NCI-H2029 treated with DMSO at 0.1 percent for 48 hours (cell line): ENCODE measurements around the gene UGT1A8.

Experiments
- DNase-seq: peaks from one replicate; lab custom pipeline; 2025; lab: John Stamatoyannopoulos, UW

UGT1A8 gene

DNA sequence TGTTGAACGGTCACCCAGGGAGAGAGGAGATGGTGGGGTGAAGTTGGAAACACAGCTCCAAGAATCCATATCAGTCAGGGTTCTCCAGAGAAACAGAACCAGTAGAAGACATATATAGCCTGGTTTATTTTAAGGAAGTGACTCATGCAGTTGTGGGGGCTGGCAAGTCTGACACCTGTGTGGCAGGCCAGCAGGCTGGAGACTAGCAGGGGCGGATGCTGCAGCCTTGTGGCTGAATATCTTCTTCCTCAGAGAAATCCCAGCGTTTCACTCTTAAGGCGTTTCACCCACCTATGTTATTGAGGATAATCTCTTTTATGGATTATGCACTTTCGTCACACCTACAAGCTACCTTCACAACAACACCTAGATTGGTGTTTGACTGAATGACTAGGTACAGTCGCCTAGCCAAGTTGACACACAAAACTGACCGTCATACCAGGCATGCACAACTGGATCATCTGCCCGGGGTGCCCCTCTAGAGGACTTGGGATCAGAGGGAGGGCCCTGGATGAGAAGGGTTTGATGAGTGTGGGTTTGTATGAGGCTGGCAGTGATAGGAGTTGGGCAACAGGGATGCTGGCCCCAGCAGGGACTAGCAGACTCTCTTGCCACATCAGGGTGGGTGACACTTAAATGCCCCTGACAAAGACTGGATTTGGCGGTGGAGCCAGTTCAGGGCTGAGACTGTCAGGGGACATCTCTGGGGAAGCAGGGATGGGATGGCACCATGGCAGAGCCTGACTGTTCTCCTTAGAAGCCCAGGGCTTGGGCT, 184.1 kb downstream of the UGT1A8 start:
- DNase-seq: no peak

DNA sequence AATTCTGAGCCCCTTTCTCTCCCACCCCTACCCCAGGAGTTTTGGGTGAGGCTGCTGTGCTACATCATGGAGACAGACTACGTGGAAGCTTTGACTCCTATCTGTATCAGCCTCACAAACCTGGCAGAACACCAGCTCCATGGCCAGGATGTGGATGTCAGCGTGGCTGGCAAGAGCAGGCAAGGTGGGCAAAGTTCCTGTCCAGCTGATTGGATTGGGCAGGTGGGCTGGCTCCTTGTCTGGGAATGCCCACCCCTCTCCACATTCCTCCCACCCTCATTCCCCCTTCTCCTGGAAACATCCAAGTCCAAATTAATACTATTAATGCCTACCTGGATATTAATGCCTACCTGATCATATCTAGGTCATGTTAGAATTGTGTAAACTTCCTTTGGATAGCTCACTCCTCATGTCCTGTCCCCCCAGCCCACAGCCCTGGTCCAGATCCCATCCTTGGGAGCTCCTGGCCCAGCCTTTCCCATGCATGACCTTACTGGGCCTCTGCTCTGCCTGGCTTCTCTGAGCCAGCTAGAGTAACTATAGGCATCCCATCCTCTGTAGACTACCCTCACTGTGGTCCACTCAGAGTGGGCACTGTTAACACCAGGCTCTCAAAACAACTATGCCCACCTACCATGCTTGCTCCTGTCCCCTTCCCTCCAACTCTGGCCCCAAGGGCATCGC, 184.8 kb downstream of the UGT1A8 start:
- DNase-seq: no peak

DNA sequence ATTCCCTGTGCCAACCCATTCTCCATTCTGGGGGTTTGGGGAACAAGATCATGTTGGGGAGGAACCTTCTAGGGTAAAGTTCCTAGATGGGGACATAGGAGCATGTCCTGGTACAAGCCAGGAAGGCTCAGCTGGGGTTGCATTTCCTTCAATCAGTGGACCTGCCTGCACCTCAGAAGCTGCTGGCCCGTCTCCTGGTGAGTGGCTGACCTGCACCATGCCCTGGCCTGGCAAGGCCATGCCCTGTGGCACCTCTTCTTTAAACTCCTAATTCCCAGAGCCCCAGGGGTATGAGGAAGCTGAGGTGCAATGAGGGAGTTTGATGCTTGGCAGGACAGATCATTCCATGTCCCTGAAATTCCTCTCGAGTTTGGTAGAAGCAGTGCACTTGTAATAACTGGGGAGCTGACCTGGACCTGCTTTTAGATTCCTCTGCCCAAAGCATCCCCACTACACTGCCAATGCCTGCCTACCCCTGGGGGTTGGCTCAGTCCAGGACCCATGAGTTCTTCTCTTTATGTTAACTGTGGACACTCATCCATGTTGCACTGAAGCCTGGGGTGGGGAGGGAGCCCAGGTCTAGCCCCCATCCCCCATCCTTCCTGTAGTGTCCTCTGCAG, 186.0 kb downstream of the UGT1A8 start:
- no peak for DNase-seq

DNA sequence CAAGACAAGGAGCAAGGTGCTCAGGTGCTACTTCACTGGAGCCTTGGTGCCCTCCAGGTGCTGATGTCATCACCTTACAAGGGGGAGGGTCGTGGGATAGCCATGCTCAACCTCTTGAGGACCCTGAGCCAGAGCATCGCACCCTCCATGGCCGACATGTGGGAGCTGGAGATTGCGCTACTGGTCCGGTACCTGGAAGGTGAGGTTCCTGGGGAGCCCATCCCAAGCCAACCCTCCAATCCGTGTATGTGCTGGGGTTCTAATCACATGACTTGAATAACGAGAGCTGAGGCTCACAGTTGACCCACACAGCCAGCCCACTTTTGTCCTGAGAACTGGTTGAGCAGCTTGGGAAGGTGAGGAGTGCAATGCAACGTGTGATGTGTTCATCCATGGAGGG, 186.6 kb downstream of the UGT1A8 start:
- no peak for DNase-seq

DNA sequence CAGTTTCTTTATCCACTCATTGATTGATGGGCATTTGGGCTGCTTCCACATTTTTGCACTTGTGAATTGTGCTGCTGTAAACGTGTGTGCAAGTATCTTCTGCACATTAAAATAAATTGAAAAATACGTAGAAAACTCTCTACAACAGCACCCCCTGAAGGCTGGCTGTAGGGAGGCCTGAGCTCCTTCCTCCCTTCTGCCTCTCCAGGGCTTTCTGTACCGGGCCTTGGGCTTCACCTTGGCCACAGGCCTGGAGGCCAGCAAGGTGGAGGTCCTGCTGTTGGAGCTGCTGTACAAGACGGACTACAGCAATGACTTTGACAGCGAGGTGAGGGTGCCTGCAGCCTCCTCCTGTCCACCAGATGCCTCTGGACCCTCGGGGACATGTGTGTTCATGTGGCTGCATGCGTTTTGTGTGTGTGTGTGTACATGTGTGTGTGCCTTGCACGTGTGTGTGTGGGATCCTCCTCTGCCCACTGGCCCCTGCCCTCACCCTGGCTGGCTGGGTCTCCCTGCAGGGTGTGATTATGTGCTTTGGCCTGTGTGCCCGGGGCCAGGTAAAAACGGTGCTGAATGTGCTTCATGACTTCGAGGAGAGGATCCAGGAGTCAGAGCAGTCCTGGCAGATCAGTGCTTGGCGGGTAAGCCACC, 189.9 kb downstream of the UGT1A8 start:
- no peak for DNase-seq

DNA sequence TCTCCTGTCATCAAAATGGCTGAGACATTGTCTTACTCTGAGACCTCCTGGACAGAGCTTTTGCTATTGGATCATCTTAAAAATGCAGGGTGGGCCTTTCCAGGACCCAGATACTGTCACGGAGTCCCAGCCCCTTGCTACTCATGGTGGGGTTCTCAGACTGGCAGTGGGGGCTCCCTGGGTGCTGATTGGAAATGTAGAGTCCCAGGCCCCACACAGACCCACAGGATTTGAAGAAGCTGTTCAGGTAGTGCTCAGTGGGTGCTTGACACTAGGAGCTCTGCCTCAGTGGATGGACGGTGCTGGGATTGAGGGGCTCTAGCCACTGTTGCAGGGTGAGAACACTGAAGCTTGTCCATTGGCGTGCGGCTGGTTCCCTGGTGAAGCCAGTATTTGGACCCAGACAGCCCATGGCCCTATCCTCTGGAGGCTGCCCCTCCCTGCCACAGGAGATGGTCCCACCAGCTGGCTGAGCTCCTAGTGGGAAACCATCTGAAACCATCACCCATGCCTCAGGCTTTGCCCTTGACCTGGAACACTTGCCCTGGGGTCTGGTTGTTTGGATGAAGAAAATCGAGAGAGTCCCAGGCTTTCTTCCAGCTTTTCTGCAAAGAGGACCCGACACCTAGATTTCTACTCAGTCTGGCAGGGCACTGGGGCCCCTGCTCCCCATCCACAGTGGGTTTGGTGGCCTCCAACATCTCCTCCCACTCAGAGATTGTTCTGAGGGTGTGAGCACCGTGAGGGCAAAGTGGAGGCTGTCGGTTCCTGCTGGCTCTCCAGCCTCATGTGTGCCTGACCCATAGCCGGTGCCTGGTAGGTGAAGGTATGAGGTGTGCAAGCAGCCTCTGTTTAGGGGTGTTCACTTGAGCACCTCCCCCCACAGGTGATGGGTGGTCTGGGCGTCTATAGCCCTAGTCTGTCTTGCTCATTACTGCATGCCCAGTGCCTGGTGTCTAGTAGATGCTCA, 190.8 kb downstream of the UGT1A8 start:
- DNase-seq: no peak

DNA sequence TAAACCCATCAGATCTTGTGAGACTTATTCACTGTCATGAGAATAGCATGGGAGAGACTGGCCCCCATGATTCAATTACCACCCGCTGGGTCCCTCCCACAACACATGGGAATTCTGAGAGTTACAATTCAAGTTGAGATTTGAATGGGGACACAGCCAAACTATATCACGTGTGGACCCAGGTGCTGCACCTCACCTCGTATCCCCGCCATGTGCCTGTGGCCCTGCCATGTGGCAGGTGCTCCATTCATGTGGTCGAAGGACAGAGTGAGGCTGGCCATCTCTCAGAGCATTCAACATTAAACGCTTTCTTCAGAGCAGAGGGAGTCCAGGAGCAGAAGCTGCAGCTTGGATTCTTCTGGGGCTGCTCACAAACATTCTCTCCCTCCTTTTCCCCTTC, 193.0 kb downstream of the UGT1A8 start:
- no peak for DNase-seq

DNA sequence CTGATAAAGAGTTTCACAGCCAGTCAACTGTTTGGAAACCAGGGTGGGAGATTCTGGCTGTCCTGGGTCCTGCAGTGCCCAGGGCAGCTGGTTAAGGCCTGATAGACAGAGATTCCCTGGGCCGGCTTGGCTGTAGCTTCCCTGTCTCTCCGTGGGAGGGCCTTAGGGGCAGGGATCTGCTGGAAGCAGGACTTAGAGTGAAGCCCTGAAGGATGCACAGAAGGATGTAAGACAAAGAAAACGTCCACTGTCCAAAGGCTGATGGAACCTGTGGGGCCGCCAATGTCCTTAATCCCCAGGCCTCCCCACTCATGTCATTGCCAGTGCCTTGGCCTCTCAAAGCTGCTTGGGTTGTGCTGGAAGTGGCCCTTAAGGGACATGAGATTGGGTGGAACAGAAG, 193.7 kb downstream of the UGT1A8 start:
- DNase-seq: no peak

DNA sequence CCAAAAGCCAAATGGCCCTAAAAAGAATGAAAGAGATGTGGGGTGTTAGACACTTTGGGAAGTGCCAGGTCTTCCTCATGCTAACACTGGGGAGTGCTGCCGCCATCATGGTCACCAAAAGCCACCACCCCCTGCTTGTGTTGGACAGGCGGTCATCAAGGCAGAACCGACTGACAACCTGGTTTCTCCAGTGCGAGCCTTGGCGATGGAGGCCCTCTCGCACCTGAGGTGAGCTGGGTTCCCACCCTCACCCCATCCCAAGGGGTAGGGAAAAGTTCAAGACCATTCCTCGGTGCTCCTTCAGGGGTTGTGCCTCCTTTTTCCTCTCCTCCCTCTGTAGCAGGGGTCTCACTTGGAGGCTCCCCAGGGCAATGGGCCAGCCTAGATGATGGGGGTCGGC, 194.3 kb downstream of the UGT1A8 start:
- DNase-seq: no peak

DNA sequence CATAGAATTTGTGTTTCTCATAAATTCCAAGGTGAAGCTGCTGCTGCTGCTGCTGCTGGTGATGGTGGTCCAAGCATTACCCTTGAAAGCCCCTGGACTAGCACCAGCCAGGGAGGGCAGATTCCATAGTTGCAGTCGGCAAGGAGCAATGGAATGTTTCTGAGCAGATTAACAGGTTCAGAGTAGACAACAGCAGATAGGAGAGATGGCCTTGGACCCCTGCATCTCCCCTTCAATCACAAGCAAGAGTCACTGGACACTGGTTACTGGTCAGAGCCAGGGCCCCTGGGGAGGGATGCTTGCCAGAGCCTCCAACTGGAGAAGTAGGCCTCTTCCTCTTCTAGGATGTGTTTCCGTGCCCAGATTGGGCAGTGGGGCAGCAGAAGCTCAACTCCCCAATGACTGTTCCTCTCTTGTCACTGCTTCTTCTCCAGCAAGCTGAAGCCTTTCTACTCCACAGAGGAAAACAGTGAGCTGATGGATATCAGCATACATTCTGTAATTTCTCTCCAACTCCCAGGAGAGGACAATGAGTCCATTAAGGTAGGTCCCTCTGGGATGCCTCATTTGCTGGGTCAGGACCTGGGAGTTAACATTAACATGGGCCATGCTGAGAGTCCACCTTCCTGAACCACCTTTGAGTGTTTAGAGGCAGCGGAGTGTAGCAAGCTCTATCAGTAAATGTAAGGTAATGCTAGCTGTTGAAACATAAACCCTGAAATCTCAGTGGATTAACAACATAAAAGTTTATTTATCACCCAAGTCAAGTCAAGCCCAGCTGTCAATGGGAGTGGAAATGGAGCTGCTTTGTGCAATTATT, 196.0 kb downstream of the UGT1A8 start:
- no peak for DNase-seq

DNA sequence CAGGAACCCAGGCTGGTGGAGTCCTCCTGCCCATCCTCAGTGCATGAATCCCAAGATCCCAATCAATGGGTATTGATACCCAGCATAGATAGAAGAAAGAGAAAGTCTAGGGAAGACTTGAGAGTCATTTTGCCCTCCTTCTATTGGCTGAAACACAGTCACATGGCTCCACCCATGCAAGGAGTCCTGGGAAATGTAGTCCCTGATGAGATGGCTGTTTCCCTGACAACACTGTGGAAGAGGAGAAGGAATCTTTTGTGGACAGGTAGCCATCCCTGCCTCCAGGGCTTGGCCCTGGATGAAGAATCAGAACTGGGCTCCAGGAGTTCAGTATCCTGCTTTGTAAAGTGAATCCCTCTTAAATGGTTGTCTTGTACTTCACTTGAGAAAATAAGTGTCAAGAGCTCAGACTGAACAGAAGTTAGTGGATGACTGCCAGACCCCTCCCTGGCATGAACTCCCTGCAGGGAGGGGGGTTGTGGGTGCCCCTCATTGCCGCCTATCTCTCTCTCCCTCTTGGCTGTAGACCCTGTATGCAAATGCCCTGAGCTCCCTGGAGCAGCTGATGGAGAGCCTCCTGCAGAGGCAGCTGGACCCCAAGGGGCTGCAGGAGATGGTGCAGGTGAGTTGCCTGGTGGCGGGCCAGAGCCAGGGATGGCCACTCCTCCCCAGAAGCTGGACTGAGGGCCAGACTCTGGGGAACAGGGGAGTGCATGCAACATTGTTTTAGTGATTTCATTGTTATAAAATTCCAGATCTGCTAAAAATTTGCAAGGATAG, 196.8 kb downstream of the UGT1A8 start:
- DNase-seq: no peak

DNA sequence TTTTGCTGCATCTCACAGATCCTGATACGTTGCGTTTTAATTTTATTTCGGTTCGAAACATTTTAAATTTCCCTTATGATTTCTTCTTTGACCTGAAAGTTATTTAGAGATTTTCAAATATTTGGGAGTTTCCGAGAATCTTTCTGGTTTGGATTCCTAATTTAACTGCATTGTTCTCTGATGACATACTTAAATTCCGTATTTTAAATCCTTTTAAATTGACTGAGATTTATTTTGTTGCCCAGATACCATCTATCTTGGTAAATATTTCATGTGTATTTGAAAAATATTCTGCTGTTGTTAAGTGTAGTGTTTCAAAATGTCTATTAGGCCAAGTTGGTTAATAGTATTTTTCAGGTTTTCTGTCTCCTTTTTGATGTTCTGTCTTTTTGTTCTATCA, 198.4 kb downstream of the UGT1A8 start:
- DNase-seq: no peak

DNA sequence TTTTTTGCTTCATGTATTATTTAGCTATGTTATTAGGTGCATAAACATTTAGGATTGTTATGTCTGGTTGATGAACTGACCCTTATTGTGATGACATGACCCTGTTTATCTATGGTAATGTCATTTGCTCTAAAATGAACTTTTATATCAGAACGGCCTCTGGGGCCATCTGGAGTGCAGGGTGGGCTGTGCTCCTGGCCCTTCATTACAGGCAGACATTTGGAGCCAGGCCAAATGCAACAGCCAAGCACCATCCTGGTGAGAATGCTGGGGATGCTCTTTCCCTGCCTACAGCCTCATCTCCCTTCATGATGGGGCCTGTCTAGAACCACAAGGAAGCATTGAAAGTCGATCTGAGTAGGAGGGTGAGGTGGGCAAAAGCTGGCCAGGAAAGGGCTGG, 198.9 kb downstream of the UGT1A8 start:
- no peak for DNase-seq

DNA sequence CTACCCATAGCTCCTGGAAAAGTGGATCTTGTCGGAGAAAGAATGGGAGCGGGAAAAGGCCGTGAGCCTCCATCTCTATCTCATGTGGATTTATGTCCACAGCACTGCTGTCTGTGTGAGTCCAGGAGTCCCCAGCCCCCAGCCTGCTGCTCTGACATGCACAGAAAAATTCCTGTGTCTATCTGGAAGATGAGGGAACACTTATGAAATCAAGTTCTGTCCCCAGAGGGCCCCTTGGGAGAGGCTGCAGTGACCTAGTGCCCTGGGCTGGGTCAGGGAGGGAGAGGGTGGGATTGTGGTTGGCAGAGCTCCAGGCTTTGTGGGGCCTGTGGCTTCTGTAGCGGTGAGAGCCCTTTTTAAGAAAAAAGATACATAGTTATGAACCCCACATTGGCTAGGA, 199.3 kb downstream of the UGT1A8 start:
- DNase-seq: no peak

DNA sequence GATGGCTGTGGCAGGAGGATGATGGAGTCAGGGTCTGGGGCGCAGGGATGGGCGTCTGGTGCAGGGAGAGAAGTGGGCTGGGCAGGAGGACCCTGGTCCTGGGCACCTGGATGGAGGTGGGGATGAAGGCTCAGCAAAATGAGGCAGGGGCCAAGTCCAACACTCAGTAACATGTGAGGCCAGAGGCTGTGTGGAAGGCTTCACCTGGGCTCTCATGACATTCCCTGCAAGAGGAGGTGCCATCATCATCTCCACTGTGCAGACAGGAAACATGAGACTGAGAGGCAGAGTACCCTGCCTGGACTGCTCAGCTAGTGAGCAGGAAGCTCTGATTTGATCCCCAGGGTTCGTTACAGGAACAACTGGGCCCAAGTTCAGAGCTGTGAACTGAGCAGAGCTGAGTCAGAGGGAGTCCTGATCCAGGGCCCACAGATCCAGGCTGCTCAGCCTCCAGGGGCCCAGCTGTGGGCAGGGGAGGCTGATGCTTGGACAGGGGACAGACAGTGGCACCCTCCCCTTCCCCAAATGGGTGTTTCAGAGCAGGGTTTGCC, 200.0 kb downstream of the UGT1A8 start:
- DNase-seq: no peak

DNA sequence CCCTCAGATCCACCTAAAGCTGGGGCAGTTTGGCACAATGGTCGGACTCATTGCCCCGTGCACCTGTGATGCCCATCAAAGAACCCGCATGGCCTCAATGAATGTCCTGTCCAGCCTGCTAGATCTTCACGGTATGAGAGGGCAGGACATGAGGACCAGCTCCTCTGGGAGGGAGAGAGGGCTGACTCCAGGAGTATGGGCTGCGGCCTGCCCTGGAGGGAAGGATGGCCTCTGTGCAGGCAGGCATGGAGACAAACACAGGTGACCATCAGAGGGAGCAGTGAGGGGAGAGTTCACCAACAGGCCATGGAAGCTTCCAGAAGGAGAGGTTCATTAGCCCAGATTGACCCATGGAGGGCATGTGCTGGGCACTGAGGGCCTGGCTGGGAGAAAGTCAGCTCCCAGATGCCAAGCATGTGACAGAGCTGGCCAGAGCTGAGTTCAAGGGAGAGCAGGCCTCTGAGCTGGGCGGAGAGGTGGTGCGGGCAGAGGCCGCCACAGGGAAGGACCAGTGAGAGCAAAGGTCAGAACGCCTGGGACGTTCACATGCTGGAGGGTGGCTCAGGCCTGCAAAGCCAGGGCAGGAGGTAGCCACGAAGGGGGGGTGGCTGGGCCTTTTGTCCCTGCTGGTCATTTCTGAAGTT, 200.7 kb downstream of the UGT1A8 start:
- DNase-seq: no peak

DNA sequence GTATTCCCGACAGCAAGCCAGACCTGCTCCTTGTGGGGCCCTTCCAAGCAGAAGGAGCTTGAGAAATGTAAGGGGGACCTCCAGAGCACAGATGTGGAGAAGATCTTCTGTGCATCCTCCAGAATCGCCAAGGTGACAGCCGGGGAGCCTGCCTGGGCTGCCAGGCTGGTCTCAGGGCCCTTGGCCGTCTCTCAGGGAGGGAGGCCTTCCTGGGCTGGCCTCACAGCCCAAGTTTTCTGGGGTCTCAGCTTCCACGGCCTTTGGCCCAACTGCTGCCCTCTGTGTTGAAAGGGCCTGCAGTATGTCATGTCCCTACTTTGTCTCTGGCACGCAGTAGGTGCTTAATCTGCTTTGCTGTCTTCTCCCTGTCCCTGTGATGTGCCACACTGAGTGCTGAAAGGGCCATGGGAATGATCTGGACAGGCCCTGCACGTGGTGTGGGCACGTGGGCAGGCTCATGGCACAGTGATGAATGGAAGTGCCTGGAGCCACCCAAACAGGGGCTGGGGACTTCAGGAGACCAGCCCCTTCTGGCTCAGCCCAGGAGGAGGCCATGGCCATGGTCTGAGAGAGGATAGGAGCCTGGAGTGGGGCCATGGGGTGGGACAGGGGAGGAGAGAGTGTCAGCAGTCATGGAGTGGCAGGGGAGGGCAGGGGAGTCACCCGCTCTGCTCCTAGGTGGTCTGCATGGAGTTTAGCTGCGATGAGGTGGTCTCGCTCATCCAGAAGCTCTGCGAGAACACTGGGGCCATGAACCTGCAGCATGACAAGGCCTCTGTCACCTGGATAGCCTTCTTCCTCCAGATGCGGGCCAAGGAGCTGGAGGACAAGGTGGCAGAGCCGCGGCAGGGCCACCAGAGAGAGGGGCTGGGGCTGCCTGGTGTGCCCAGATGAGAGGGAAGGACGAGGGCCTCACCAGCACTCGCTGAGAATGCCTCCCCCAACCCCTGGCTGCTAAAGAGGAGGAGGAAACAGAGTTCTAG, 201.5 kb downstream of the UGT1A8 start:
- no peak for DNase-seq
